SK-N-SH (cell line): ENCODE results near the gene KLLN. TPM values are rescaled to one million over a fixed set of nuclear protein-coding genes. Genes with fewer than 3 reads are reported as not detected.
"Not testable (repeated sequence)": the region's sequence is repeated elsewhere in the genome, so short reads cannot be mapped to it uniquely, and the experiment has no call there.

Source experiments
- CTCF ChIA-PET: fragments of 300-600, 350-600 bp; formaldehyde crosslinking; extraction: SDS; loops from one replicate; lab custom pipeline; 2021; lab: Yijun Ruan, JAX
- POLR2A ChIA-PET: fragments of 350-600 bp; sonication (Branson Sonifier 250); formaldehyde crosslinking; extraction: SDS; loops from one replicate; lab custom pipeline; 2020; ENCODE audit warnings: antibody characterized with exemption, inconsistent platforms; lab: Yijun Ruan, JAX
- DNase-seq: peaks from one replicate; pipeline ENCODE4 v3.0.0; 2012
- H2AFZ ChIP-seq: fragments of 200-600 bp; sonication (generic); 2 replicates; pipeline ENCODE4 v1.8.1; 2016; ENCODE audit warnings: antibody characterized with exemption, mild to moderate bottlenecking, low read depth
- H3F3A ChIP-seq: fragments of 200-600 bp; sonication (generic); replicated peaks from 2 replicates; pipeline ENCODE3; 2016; ENCODE audit warnings: antibody characterized with exemption, mild to moderate bottlenecking; ENCODE audit not compliant: insufficient read depth
- H3K27ac ChIP-seq, 2 experiments: fragments of 200-500 bp in 1 of 2; fragments of 200-600 bp in 1 of 2; sonication (Bioruptor generic) in 1 of 2; sonication (generic), shearing (Covaris generic) in 1 of 2; 2 replicates each; pipeline versions ENCODE4 v1.5.1 to v1.6.1; 2014 to 2016; ENCODE audit warnings: low read depth in 2 of 2, inconsistent platforms in 1 of 2, low read length in 1 of 2, mild to moderate bottlenecking in 1 of 2, mixed read lengths in 1 of 2
- H3K27me3 ChIP-seq: fragments of 200-600 bp; sonication (generic), shearing (Covaris generic); 2 replicates; pipeline ENCODE4 v1.6.1; 2016; ENCODE audit warnings: mixed run types; ENCODE audit not compliant: insufficient read depth
- H3K36me3 ChIP-seq, 2 experiments: fragments of 200-500 bp in 1 of 2; fragments of 200-600 bp in 1 of 2; sonication (Bioruptor generic) in 1 of 2; sonication (generic) in 1 of 2; replicated peaks in 1 of 2; 2 replicates each; pipeline versions ENCODE3 to v1.5.1; 2014 to 2016; ENCODE audit warnings: low read length in 1 of 2, mild to moderate bottlenecking in 1 of 2; ENCODE audit not compliant: insufficient read depth in 2 of 2, control insufficient read depth in 1 of 2
- H3K4me1 ChIP-seq, 2 experiments: fragments of 200-500 bp in 1 of 2; fragments of 200-600 bp in 1 of 2; sonication (Bioruptor generic) in 1 of 2; sonication (generic), shearing (Covaris generic) in 1 of 2; 2 replicates each; pipeline versions ENCODE4 v1.5.1 to v1.6.1; 2014 to 2016; ENCODE audit warnings: low read depth in 1 of 2, low read length in 1 of 2, mixed run types in 1 of 2; ENCODE audit not compliant: insufficient read depth in 2 of 2, control insufficient read depth in 1 of 2
- H3K4me2 ChIP-seq: fragments of 200-600 bp; sonication (generic), shearing (Covaris generic); 2 replicates; pipeline ENCODE4 v1.6.1; 2017; ENCODE audit warnings: mixed run types
- H3K4me3 ChIP-seq, 2 experiments: fragments of 200-500 bp in 1 of 2; fragments of 200-600 bp in 1 of 2; sonication (Bioruptor generic) in 1 of 2; sonication (generic), shearing (Covaris generic) in 1 of 2; 2 replicates each; pipeline versions ENCODE4 v1.5.1 to v1.8.1; 2014 to 2016; ENCODE audit warnings: low read depth in 2 of 2, inconsistent platforms in 1 of 2, low read length in 1 of 2, mild to moderate bottlenecking in 1 of 2, mixed read lengths in 1 of 2, moderate library complexity in 1 of 2
- H3K79me2 ChIP-seq: fragments of 200-600 bp; sonication (generic); 2 replicates; pipeline ENCODE4 v1.8.1; 2017; ENCODE audit warnings: mild to moderate bottlenecking; ENCODE audit not compliant: insufficient read depth
- H3K9ac ChIP-seq: fragments of 200-600 bp; sonication (generic); 2 replicates; pipeline ENCODE4 v1.6.1; 2017; ENCODE audit warnings: mixed run types
- H3K9me2 ChIP-seq: fragments of 200-600 bp; sonication (generic); 2 replicates; pipeline ENCODE4 v1.6.1; 2017; ENCODE audit warnings: mixed run types
- H3K9me3 ChIP-seq: fragments of 200-600 bp; sonication (generic); 2 replicates; pipeline ENCODE4 v1.6.1; 2017; ENCODE audit warnings: mixed run types, mild to moderate bottlenecking, moderate library complexity
- H4K20me1 ChIP-seq: fragments of 200-600 bp; sonication (generic); 2 replicates; pipeline ENCODE4 v1.6.1; 2017; ENCODE audit warnings: mild to moderate bottlenecking, mixed run types; ENCODE audit not compliant: insufficient read depth
- EP300 ChIP-seq, 2 experiments: IDR thresholded peaks; 2 replicates each; pipeline versions ENCODE4 v1.4.0 to v1.6.1; 2012; ENCODE audit warnings: borderline replicate concordance in 1 of 2, low read depth in 1 of 2, low read length in 1 of 2
- EZH2phosphoT487 ChIP-seq: fragments of 200-600 bp; sonication (generic); IDR thresholded peaks from 2 replicates; pipeline ENCODE4 v1.6.1; 2017; ENCODE audit warnings: low read depth, mixed run types, mild to moderate bottlenecking, antibody characterized with exemption, moderate library complexity, borderline replicate concordance
- FOXJ3 ChIP-seq: sonication (generic); formaldehyde crosslinking; IDR thresholded peaks from 2 replicates; pipeline ENCODE4 v1.5.1; 2020; ENCODE audit warnings: mild to moderate bottlenecking, missing genetic modification reagents
- GABPA ChIP-seq: IDR thresholded peaks from 2 replicates; pipeline ENCODE4 v1.4.0; 2012; ENCODE audit warnings: low read depth, mild to moderate bottlenecking
- JUND ChIP-seq: IDR thresholded peaks from 2 replicates; pipeline ENCODE4 v1.4.0; 2012
- MEF2A ChIP-seq: IDR thresholded peaks from 2 replicates; pipeline ENCODE4 v1.4.0; 2012; ENCODE audit warnings: low read depth, borderline replicate concordance
- RAD21 ChIP-seq: IDR thresholded peaks from 2 replicates; pipeline ENCODE4 v1.6.1; 2012; ENCODE audit warnings: mild to moderate bottlenecking, low read length
- RCOR1 ChIP-seq: fragments of 150-350 bp; IDR thresholded peaks from 2 replicates; pipeline ENCODE4 v1.6.1; 2017; ENCODE audit warnings: antibody characterized with exemption, low read length
- RFX5 ChIP-seq: IDR thresholded peaks from 2 replicates; pipeline ENCODE4 v1.6.1; 2012; ENCODE audit warnings: mild to moderate bottlenecking, improper control_type of control experiment, low read length
- SIN3A ChIP-seq: IDR thresholded peaks from 2 replicates; pipeline ENCODE4 v1.6.1; 2012; ENCODE audit warnings: low read depth, mild to moderate bottlenecking, low read length, moderate library complexity, borderline replicate concordance
- TAF1 ChIP-seq: IDR thresholded peaks from 2 replicates; pipeline ENCODE4 v1.6.1; 2012; ENCODE audit warnings: low read depth, mild to moderate bottlenecking, low read length, moderate library complexity, borderline replicate concordance
- YY1 ChIP-seq: IDR thresholded peaks from 2 replicates; pipeline ENCODE4 v1.4.0; 2012; ENCODE audit warnings: low read depth, mild to moderate bottlenecking
- WGBS: methylation state at CpG from one replicate; pipeline ENCODE4 v1.1.6; 2017; ENCODE audit warnings: low lambda C conversion rate; 5-methylcytosine and 5-hydroxymethylcytosine counted together
- polyA plus RNA-seq, 3 experiments: library from polyadenylated mRNA; depleted of rRNA; stranded (reverse); fragments of >200 nt; gene quantifications; 2 replicates each; pipeline ENCODE4 v1.2.3, GENCODE V29; 2012
- TF ChIP-seq, protein P1 (sequence below): IDR thresholded peaks from 2 replicates; pipeline ENCODE4 v1.6.1; 2012; ENCODE audit warnings: mild to moderate bottlenecking, low read depth, low read length, moderate library complexity
- TF ChIP-seq, protein P2 (sequence below): IDR thresholded peaks from 2 replicates; pipeline ENCODE4 v1.4.0; 2012; ENCODE audit warnings: low read depth, borderline replicate concordance

Gene KLLN
- polyA plus RNA-seq, 1 of the 3 experiments (the other 2 are of a cell fraction), result 1.2 TPM

DNA sequence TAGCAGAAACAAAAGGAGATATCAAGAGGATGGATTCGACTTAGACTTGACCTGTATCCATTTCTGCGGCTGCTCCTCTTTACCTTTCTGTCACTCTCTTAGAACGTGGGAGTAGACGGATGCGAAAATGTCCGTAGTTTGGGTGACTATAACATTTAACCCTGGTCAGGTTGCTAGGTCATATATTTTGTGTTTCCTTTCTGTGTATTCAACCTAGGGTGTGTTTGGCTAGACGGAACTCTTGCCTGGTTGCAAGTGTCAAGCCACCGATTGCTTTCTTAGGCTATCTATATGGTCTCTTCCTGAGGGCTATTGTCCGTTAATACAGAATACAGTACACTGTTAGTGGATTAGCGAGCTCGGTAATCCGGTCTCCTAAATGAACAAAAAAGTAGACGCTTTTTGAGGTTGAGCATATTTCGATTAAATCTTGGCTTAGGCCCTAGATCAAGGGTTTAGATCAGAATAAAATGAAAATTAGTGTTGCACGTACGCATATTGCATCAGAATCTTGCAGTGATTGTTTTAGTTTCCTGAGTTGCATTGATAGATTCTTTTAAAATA is 1.2 kb upstream of the KLLN start:
- no peaks in the 10 kb centered on the region for H3K9me2 ChIP-seq
- peaks cover 0 to 13% of the 10 kb centered on the region in 2 experiments; a peak in 3 of 4 replicates for H3K4me1 ChIP-seq
- H4K20me1 ChIP-seq, result peaks cover 48% of the 10 kb centered on the region
- H2AFZ ChIP-seq, result no peak overlapping the region
- H3F3A ChIP-seq, result peaks cover 38% of the 10 kb centered on the region
- H3K9ac ChIP-seq, result peak overlapping the region; percentile 94
- ChIA-PET CTCF (interaction anchor here (1.2 to 2.0 kb wide), 2 partner anchors 522 to 525 kb away, joined by 3 to 11 read pairs; no protein-coding TSS in a partner anchor), POLR2A (interaction anchor here (0.6 to 3.0 kb wide), 4 partner anchors 24 to 523 kb away, joined by 3 to 37 read pairs (median 4); no protein-coding TSS in a partner anchor)
- DNase-seq, result no peak
- TF ChIP-seq EZH2phosphoT487, result no peak
- TF ChIP-seq RFX5, result no peak
- TF ChIP-seq RAD21, result no peak
- H3K79me2 ChIP-seq, result peaks cover 60% of the 10 kb centered on the region
- peak overlapping the region; percentile 79 to 97 for H3K4me3 ChIP-seq
- H3K36me3 ChIP-seq, result peaks cover 11 to 13% of the 10 kb centered on the region in 2 experiments
- no peaks in the 10 kb centered on the region for H3K9me3 ChIP-seq
- WGBS, result under 1% methylated on average over 16 of the region's 16 CpGs
- H3K27me3 ChIP-seq, result no peaks in the 10 kb centered on the region
- peak overlapping the region; percentile 76 for H3K4me2 ChIP-seq
- peak overlapping the region; percentile 69 to 91 for H3K27ac ChIP-seq

DNA sequence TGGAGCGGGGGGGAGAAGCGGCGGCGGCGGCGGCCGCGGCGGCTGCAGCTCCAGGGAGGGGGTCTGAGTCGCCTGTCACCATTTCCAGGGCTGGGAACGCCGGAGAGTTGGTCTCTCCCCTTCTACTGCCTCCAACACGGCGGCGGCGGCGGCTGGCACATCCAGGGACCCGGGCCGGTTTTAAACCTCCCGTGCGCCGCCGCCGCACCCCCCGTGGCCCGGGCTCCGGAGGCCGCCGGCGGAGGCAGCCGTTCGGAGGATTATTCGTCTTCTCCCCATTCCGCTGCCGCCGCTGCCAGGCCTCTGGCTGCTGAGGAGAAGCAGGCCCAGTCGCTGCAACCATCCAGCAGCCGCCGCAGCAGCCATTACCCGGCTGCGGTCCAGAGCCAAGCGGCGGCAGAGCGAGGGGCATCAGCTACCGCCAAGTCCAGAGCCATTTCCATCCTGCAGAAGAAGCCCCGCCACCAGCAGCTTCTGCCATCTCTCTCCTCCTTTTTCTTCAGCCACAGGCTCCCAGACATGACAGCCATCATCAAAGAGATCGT is 690 bp upstream of the KLLN start:
- ChIA-PET POLR2A (interaction anchor here (0.6 to 3.0 kb wide), 9 partner anchors 13 to 688 kb away, joined by 3 to 37 read pairs (median 7); partner anchors contain the start of gene ATAD1), CTCF (interaction anchor here (1.0 to 3.8 kb wide), 4 partner anchors 63 to 525 kb away, joined by 3 to 42 read pairs (median 8); no protein-coding TSS in a partner anchor)
- not testable (repeated sequence) for H2AFZ ChIP-seq, H3K27me3 ChIP-seq, H3K9me3 ChIP-seq, H3K9me2 ChIP-seq, DNase-seq
- Histone ChIP-seq H3K79me2 (peaks cover 54% of the 10 kb centered on the region), H3K27ac (peak overlapping the region; percentile 85 to 97), H3K36me3 (peaks cover 11 to 13% of the 10 kb centered on the region in 2 experiments), H3K9ac (peak overlapping the region; percentile 94), H3K4me2 (peak overlapping the region; percentile 76), H4K20me1 (peaks cover 48% of the 10 kb centered on the region), H3F3A (peaks cover 38% of the 10 kb centered on the region), H3K4me3 (peak overlapping the region; percentile 79 to 97), H3K4me1 (peaks cover 0 to 13% of the 10 kb centered on the region in 2 experiments; a peak in 2 of 4 replicates)
- TF ChIP-seq YY1, result peak; percentile 42; the same call in 1 of the 2 replicates
- 2% methylated on average over 12 of the region's 47 CpGs for WGBS

DNA sequence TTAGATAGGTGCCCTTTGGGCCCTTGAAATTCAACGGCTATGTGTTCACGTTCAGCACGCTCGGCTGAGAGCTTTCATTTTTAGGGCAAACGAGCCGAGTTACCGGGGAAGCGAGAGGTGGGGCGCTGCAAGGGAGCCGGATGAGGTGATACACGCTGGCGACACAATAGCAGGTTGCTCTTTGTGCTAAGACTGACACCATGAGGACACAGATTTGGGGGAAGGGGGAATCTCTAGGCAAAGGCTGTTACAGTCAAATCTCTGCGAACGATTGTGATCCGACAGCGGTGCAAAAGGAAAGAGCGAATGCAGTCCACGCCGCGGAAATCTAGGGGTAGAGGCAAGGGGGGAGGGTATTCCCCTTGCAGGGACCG is 667 bp downstream of the KLLN start:
- WGBS, result under 1% methylated on average over 20 of the region's 21 CpGs
- Histone ChIP-seq H3K9ac (peak overlapping the region; percentile 94), H3K4me3 (peak overlapping the region; percentile 79 to 97), H3K4me2 (peak overlapping the region; percentile 96), H3K9me3 (no peaks in the 10 kb centered on the region), H3K79me2 (peaks cover 40% of the 10 kb centered on the region), H3K9me2 (no peaks in the 10 kb centered on the region), H3K36me3 (peaks cover 10 to 11% of the 10 kb centered on the region in 2 experiments), H3K27ac (peak overlapping the region; percentile 85 to 97), H3K27me3 (no peaks in the 10 kb centered on the region), H3K4me1 (peaks cover 0 to 13% of the 10 kb centered on the region in 2 experiments; a peak in 2 of 4 replicates), H2AFZ (peak overlapping the region; percentile 92), H4K20me1 (peaks cover 35% of the 10 kb centered on the region), H3F3A (peaks cover 33% of the 10 kb centered on the region)
- CTCF ChIA-PET, result interaction anchor here (0.6 to 3.8 kb wide), 9 partner anchors 13 to 702 kb away, joined by 3 to 42 read pairs (median 3); no protein-coding TSS in a partner anchor
- POLR2A ChIA-PET, result interaction anchor here (0.8 to 3.0 kb wide), 16 partner anchors 12 to 690 kb away, joined by 3 to 37 read pairs (median 6); partner anchors contain the start of gene ATAD1
- no peak for DNase-seq
- TF ChIP-seq EP300 (IDR thresholded peaks at IDR 0.05; ENCODE audit: borderline replicate concordance in 1 of 2, low read depth in 1 of 2, low read length in 1 of 2), result no peak
- TF ChIP-seq GABPA, result no peak
- TF ChIP-seq, protein P1, sequence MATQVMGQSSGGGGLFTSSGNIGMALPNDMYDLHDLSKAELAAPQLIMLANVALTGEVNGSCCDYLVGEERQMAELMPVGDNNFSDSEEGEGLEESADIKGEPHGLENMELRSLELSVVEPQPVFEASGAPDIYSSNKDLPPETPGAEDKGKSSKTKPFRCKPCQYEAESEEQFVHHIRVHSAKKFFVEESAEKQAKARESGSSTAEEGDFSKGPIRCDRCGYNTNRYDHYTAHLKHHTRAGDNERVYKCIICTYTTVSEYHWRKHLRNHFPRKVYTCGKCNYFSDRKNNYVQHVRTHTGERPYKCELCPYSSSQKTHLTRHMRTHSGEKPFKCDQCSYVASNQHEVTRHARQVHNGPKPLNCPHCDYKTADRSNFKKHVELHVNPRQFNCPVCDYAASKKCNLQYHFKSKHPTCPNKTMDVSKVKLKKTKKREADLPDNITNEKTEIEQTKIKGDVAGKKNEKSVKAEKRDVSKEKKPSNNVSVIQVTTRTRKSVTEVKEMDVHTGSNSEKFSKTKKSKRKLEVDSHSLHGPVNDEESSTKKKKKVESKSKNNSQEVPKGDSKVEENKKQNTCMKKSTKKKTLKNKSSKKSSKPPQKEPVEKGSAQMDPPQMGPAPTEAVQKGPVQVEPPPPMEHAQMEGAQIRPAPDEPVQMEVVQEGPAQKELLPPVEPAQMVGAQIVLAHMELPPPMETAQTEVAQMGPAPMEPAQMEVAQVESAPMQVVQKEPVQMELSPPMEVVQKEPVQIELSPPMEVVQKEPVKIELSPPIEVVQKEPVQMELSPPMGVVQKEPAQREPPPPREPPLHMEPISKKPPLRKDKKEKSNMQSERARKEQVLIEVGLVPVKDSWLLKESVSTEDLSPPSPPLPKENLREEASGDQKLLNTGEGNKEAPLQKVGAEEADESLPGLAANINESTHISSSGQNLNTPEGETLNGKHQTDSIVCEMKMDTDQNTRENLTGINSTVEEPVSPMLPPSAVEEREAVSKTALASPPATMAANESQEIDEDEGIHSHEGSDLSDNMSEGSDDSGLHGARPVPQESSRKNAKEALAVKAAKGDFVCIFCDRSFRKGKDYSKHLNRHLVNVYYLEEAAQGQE, result no peak
- no peak for TF ChIP-seq TAF1
- TF ChIP-seq, protein P2, sequence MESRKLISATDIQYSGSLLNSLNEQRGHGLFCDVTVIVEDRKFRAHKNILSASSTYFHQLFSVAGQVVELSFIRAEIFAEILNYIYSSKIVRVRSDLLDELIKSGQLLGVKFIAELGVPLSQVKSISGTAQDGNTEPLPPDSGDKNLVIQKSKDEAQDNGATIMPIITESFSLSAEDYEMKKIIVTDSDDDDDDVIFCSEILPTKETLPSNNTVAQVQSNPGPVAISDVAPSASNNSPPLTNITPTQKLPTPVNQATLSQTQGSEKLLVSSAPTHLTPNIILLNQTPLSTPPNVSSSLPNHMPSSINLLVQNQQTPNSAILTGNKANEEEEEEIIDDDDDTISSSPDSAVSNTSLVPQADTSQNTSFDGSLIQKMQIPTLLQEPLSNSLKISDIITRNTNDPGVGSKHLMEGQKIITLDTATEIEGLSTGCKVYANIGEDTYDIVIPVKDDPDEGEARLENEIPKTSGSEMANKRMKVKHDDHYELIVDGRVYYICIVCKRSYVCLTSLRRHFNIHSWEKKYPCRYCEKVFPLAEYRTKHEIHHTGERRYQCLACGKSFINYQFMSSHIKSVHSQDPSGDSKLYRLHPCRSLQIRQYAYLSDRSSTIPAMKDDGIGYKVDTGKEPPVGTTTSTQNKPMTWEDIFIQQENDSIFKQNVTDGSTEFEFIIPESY, result no peak
- TF ChIP-seq MEF2A, result no peak
- no peak for TF ChIP-seq RCOR1
- no peak for TF ChIP-seq JUND
- TF ChIP-seq SIN3A, result no peak
- TF ChIP-seq FOXJ3 (CRISPR knock-in tag), result no peak
